ENCODE results near the gene SHC4. TPM values are rescaled to one million over a fixed set of nuclear protein-coding genes. Genes with fewer than 3 reads are reported as not detected.

The SHC4 gene
- total and polyA plus RNA-seq, 9 of the 15 experiments (the other 6 are each of a cell fraction or from before 2014, with no cell fraction given), result 0.43 to 1.2 (median 0.67) TPM

GRCh38 chr15:48851956-48852355 lies 111.8 kb downstream of the SHC4 start (continued):
- TF ChIP-seq PTRF (tag; IDR thresholded peaks at IDR 0.05) (no peak), TOE1 (IDR thresholded peaks at IDR 0.05; ENCODE audit: borderline replicate concordance) (no peak), TOE1 (CRISPR knock-in tag; IDR thresholded peaks at IDR 0.05; ENCODE audit: borderline replicate concordance, low read depth) (no peak), ZNF395 (CRISPR knock-in tag; IDR thresholded peaks at IDR 0.05) (no peak), ZNF224 (CRISPR knock-in tag; IDR thresholded peaks at IDR 0.05) (no peak), MTA2 (IDR thresholded peaks at IDR 0.05; ENCODE audit: low read depth) (peak; percentile 88), ARID1B (IDR thresholded peaks at IDR 0.05) (peak; percentile 97), EP400 (IDR thresholded peaks at IDR 0.05) (no peak), ZNF592 (IDR thresholded peaks at IDR 0.05) (no peak), PML (IDR thresholded peaks at IDR 0.05; ENCODE audit: low read length) (peak; percentile 47; the same call in 1 of the 2 replicates), ATF1 (CRISPR knock-in tag; IDR thresholded peaks at IDR 0.05) (no peak), ATF1 (tag; IDR thresholded peaks at IDR 0.05) (no peak), CCAR2 (IDR thresholded peaks at IDR 0.05; ENCODE audit: low read depth, low read length) (no peak), SMARCC2 (IDR thresholded peaks at IDR 0.05; ENCODE audit: low read depth) (peak; percentile 86), SETDB1 (IDR thresholded peaks at IDR 0.05; ENCODE audit: low read length) (no peak), KDM1A (IDR thresholded peaks at IDR 0.05) (peak; percentile 87), CTCF (IDR thresholded peaks at IDR 0.05 in 2 of 3, conservative IDR thresholded peaks at IDR 0.05 in 1 of 3; ENCODE audit: insufficient read depth in 2 of 3, low read depth in 1 of 3, low read length in 3 of 3) (no peak), GTF2A2 (tag; IDR thresholded peaks at IDR 0.05) (no peak), RBM15 (IDR thresholded peaks at IDR 0.05; ENCODE audit: insufficient read depth, low read length) (no peak)

Measured in K562 (cell line).